CD4-positive, alpha-beta T cell treated with Interleukin-15 for 1 hour (primary cell): Measurements from ENCODE around the gene SLFN14.
"Not testable (repeated sequence)": the region's sequence is repeated elsewhere in the genome, so short reads cannot be mapped to it uniquely, and the experiment has no call there.

Experiments
- DNase-seq: peaks from one replicate; pipeline ENCODE4 v3.0.0-alpha.2; 2020

The SLFN14 gene

GRCh38 chr17:35557353-35557752 lies 3.3 kb downstream of the SLFN14 start:
- no peak for DNase-seq

- DNase-seq, result no peak
These were observed 4.9 kb downstream of the SLFN14 start for GRCh38 chr17:35555691-35556090.

DNA sequence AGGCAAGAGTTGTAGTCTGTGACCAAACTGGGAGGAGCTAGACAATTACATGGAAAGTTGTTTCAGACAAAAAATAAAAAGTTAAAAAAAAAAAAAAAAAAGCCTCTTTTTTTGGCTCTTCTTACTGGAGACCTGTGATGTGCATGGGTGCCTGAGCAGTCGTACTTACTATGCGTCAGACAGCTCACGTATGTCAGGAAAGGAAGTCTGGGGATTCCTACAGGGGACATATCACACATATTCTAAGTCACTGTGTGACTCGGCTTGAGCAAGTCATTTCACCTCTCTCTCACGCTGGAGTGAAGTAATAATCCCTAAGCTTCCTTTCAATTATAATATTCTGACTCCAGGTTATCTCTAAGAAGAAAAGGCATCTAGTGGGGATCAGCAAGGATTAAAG lies 6.0 kb downstream of the SLFN14 start:
- no peak for DNase-seq

GRCh38 chr17:35553310-35553709 lies 7.3 kb downstream of the SLFN14 start:
- no peak for DNase-seq

DNA sequence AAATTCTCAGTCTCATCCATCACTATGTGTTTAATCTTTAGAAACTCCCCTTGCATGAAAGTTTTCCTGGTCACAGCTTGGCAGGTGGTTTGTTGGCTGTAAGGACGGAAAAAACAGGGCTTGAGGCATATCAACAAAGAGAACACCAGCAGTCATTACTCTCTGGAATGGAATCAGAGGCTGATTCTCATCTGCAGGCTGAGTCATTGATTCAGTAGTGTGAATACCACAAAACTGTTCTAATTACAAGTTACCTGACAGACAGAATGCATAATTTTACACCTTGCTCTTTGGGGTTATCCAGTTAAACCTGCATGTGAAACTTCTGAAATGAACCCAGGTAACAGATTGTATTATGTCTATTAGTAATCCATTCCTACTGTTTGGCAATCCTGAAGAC lies 11.6 kb downstream of the SLFN14 start:
- no peak for DNase-seq

DNA sequence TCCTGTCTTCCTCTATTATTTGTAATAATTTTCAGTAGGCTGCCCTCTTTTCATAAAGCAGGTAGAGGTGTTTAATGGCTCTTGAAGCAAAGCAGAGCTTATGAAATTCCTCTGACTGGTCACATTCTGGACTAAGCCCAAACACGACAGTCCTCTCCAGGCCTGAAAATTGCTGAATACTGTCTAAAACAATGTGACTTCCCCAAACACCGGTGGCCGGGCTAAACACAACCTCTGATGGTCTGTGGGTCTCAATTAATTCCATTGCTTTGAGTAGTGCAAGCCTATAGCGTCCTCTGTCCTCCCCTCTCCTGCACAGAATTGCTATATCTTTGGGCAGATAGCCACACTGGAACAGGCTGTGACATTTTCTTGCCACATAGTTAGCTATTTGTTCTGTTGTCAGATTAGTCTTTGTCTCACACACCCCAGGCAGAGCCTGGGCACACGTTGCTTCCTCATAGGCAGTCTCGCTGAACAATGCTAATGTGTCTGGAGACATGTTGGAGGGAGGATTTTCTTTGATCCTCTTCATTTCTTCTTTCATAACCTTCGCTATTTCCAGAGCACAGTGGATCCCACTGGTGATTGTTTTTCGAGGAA lies 12.3 kb downstream of the SLFN14 start:
- DNase-seq, result no peak

- DNase-seq, result no peak
These were observed 14.1 kb downstream of the SLFN14 start for GRCh38 chr17:35546487-35546886.

GRCh38 chr17:35545150-35545549 lies 15.5 kb downstream of the SLFN14 start:
- no peak for DNase-seq

DNA sequence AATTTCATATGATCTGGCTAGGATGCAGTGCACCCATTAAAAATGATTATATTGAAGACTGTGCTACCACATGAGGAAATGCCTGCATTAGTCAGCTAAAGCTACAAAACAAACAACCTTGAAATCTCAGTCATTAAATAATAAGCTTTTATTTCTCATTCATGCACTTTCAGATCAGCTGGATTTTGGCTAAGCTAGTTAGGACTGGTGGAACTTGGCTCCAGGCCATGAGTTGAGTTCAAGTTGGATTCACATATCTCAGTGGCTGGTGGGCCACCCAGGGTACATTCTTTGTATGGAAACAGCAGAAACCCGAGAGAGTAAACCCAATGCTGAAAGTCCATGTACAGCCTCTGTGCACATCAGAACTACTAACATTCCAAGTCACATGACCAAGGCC lies 16.8 kb downstream of the SLFN14 start:
- DNase-seq, result no peak

DNA sequence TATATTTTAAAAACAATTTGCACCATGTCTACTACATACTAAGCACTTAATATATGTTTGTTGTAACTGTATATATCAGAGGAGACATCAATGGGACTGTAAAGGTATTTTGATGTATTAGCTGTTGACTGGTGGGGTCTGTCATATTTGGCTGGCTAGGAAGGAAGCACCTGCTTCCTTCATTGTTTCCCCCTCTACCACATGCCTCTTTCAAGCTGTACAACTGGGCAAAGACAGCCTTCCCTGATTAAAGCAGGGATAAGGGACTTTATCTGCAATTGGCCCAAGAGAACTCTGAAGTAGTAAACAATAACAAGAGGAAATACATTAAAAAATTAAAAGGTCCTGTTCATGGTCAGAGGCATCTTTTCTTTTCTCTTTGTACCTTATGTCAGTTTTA lies 17.6 kb downstream of the SLFN14 start:
- no peak for DNase-seq

- DNase-seq, result no peak
These were observed 19.2 kb downstream of the SLFN14 start for GRCh38 chr17:35541434-35541833.

- peak; percentile 67 for DNase-seq
These were observed 19.8 kb downstream of the SLFN14 start for GRCh38 chr17:35540589-35541404.

- DNase-seq, result no peak
These were observed 21.0 kb downstream of the SLFN14 start for GRCh38 chr17:35539659-35540026.

DNA sequence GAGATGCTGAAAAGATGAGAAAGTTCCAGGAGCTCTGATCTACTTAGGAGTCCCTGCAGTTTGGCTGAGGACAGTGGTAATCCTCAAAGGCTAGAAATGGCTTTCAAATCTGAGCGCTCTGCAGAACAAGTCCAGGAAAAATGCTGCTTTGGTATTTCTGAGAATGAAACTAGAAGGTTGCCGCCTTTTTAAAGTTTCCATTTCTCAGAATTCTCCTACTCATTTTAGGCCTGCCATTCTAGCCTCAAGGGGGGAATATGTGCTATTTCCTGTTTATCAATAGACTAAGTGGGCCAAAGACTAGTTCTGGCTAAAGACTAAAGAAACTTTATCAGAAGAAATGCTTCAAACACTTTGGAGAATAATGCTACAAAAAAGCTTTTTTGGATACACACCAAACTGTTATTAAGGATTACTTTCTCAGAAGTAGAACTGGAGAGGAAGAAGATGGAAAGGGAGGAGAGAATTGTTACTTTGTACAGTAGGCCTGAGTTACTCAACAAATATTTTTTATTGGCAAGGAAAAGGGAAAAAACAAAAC lies 22.9 kb downstream of the SLFN14 start, which contains the start of gene SLFN12L:
TSS of gene SLFN12L (minus strand) at position 78 of the 541 bp plus-strand sequence. CDS start 15,314 bp downstream, outside the sequence.
- peak; percentile 47 for DNase-seq

- DNase-seq, result peak; percentile 20
These were observed 23.9 kb downstream of the SLFN14 start for GRCh38 chr17:35536664-35537171.

DNA sequence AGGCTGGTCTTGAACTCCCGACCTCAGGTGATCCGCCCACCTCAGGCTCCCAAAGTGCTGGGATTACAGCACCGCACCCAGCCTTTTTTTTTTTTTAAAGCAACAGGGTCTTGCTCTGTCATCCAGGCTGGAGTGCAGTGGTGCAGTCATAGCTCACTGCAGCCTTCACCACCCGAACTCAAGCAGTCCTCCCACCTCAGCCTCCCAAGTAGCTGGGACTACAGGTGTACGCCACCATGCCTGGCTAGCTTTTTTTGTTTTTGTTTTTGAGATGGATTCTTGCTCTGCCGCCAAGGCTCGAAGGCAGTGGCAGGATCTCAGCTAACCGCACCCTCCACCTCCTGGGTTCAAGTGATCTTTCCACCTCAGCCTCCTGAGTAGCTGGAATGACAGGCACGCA lies 25.2 kb downstream of the SLFN14 start:
- DNase-seq, result not testable (repeated sequence)

- DNase-seq, result no peak
These were observed 26.0 kb downstream of the SLFN14 start for GRCh38 chr17:35534576-35535093.

DNA sequence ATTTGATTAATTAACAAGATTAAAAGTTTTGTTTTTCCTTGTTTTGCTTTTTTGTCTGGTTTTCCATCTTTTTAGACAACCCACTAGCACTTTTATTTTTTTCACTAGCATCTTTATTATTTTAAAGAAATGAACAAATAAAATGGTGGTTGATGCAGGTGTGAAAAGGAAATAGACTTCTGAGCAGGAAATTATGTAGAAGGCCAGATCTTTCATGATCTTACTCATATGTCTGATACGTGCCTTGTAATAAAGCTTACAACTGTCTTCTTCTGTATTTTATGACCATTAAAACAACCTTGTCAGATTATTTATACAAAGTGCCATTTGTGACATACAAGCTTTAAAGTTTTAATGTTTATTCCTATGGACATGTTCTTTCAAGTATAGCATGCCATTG lies 29.5 kb downstream of the SLFN14 start:
- no peak for DNase-seq

- DNase-seq, result peak; percentile 27
These were observed 30.8 kb downstream of the SLFN14 start for GRCh38 chr17:35529866-35530265.

- DNase-seq, result not testable (repeated sequence)
These were observed 31.3 kb downstream of the SLFN14 start for GRCh38 chr17:35529326-35529725.

GRCh38 chr17:35523296-35523695 lies 37.3 kb downstream of the SLFN14 start:
- no peak for DNase-seq

DNA sequence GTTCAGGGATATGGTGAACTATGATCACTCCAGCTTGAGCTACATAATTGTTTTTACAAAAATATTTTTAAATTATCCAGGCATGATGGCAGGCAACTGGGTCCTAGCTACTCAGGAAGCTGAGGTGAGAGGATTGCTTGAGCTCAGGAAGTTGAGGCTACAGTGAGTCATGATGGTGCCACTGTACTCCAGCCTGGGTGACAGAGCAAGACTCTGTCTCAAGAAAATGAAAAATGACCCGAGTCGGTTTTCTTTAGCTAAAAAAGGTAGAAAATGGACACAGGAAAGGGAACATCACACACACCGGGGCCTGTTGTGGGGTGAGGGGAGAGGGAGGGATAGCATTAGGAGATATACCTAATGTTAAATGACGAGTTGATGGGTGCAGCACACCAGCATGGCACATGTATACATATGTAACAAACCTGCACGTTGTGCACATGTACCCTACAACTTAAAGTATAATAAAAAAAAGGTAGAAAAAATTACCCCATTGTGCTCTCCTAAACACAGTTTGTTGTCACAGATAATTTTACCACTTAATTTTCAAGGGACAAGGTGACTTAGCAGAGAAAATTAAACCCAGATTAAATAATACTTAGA lies 38.9 kb downstream of the SLFN14 start:
- peak; percentile 54 for DNase-seq

DNA sequence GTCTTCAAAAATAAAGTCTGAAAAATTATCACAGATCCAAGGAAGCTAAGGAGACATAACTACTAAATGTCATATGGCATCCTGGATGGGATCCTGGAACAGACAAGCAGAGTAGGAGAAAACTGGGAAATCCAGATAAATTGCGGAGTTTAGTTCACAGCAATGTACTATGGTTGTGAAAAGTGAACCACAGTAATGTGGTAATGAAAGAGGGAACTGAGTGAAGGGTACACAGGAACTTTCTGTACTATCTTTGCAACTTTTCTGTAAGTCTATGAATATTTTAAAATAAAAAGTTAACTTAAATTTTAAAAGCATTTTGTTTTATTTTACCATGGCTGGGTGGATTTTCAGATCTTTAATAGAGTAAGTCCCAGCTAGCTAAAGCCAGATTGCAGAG lies 39.5 kb downstream of the SLFN14 start:
- DNase-seq, result no peak
